Measurements from ENCODE around the gene LNX2.

Gene LNX2

DNA sequence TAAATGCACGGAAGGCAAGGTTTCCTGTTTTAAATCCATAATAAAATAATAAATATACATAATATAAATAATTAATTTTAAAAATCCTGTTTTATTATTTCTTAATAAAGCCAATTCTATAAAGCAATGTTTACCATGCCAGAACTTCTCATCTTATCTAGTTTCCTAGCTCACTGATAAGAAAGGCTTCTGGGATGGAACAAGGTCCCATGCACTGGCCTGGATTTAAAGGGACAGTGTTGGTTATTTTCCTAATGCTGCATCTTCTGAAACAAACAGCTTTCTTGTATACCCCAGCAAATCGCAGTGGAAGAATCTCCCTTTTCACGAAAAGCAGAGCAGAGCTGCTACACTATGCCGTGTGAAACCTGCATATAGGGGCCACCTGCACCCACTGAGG lies 68.8 kb downstream of the LNX2 start:
- TF ChIP-seq, protein P1, sequence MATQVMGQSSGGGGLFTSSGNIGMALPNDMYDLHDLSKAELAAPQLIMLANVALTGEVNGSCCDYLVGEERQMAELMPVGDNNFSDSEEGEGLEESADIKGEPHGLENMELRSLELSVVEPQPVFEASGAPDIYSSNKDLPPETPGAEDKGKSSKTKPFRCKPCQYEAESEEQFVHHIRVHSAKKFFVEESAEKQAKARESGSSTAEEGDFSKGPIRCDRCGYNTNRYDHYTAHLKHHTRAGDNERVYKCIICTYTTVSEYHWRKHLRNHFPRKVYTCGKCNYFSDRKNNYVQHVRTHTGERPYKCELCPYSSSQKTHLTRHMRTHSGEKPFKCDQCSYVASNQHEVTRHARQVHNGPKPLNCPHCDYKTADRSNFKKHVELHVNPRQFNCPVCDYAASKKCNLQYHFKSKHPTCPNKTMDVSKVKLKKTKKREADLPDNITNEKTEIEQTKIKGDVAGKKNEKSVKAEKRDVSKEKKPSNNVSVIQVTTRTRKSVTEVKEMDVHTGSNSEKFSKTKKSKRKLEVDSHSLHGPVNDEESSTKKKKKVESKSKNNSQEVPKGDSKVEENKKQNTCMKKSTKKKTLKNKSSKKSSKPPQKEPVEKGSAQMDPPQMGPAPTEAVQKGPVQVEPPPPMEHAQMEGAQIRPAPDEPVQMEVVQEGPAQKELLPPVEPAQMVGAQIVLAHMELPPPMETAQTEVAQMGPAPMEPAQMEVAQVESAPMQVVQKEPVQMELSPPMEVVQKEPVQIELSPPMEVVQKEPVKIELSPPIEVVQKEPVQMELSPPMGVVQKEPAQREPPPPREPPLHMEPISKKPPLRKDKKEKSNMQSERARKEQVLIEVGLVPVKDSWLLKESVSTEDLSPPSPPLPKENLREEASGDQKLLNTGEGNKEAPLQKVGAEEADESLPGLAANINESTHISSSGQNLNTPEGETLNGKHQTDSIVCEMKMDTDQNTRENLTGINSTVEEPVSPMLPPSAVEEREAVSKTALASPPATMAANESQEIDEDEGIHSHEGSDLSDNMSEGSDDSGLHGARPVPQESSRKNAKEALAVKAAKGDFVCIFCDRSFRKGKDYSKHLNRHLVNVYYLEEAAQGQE (IDR thresholded peaks at IDR 0.05; ENCODE audit: insufficient read depth in 1 of 2, low read depth in 2 of 2, low read length in 2 of 2), result no peak
- TF ChIP-seq TAF1 (IDR thresholded peaks at IDR 0.05; ENCODE audit: borderline replicate concordance, insufficient read depth, low read length) (no peak), SIN3A (IDR thresholded peaks at IDR 0.05; ENCODE audit: borderline replicate concordance, insufficient read depth, low read length) (no peak), POLR2AphosphoS5 (IDR thresholded peaks at IDR 0.05; ENCODE audit: low read depth, low read length) (no peak), FOXP2 (optimal IDR thresholded peaks at IDR 0.05; ENCODE audit: borderline replicate concordance, extremely low read depth, extremely low read length, insufficient read depth) (no peak)

DNA sequence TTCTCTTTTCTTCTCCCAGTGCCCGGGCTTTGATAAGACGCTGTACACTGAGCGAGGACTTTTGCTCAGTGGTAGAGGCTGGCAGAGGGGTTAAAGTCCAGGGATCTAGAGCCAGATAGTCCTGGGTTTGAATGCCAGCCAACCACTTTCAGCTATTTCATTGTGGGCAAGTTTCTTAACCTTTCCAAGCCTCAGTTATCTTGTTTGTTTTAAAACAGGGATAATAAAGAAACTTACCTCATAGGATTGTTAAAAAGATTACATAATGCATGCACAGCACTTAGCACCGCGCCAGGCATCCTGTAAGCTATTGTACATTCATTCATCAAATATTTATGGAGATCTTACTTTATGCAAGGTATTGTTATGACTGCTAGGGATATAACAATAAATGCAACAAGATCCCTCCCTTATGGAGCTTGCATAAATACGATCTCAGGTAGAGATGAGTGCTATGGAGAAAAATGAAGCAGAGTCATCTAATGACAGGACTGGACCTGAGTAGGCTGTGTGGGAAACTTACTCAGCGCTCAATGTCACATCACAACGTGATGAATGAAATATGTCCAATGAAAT lies 70.8 kb downstream of the LNX2 start:
- TF ChIP-seq TAF1 (IDR thresholded peaks at IDR 0.05; ENCODE audit: borderline replicate concordance, insufficient read depth, low read length) (no peak), POLR2AphosphoS5 (IDR thresholded peaks at IDR 0.05; ENCODE audit: low read depth, low read length) (no peak), FOXP2 (optimal IDR thresholded peaks at IDR 0.05; ENCODE audit: borderline replicate concordance, extremely low read depth, extremely low read length, insufficient read depth) (no peak), SIN3A (IDR thresholded peaks at IDR 0.05; ENCODE audit: borderline replicate concordance, insufficient read depth, low read length) (no peak)
- TF ChIP-seq, protein P1 (IDR thresholded peaks at IDR 0.05; ENCODE audit: insufficient read depth in 1 of 2, low read depth in 2 of 2, low read length in 2 of 2), result no peak

DNA sequence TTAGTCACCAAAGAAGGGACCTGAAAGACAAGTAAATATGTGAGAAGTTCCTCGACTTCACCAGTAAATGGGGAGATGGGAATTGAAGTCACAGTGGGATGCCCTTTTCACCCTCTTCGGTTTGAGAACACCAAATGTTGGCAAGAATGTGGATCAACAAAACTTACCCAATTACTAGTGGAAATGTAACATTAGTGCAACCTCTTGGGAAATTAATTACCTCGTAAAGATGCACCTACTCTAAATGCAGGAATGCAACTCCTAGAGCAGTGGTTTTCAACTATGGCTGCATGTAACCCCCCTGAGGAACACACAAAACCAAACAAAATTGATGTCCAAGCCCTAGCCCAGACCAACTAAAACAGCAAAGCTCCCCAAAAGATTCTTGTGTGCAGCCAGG lies 78.1 kb downstream of the LNX2 start:
- TF ChIP-seq FOXP2 (optimal IDR thresholded peaks at IDR 0.05; ENCODE audit: borderline replicate concordance, extremely low read depth, extremely low read length, insufficient read depth) (no peak), SIN3A (IDR thresholded peaks at IDR 0.05; ENCODE audit: borderline replicate concordance, insufficient read depth, low read length) (no peak), POLR2AphosphoS5 (IDR thresholded peaks at IDR 0.05; ENCODE audit: low read depth, low read length) (no peak), TAF1 (IDR thresholded peaks at IDR 0.05; ENCODE audit: borderline replicate concordance, insufficient read depth, low read length) (no peak)
- TF ChIP-seq, protein P1 (IDR thresholded peaks at IDR 0.05; ENCODE audit: insufficient read depth in 1 of 2, low read depth in 2 of 2, low read length in 2 of 2), result no peak

DNA sequence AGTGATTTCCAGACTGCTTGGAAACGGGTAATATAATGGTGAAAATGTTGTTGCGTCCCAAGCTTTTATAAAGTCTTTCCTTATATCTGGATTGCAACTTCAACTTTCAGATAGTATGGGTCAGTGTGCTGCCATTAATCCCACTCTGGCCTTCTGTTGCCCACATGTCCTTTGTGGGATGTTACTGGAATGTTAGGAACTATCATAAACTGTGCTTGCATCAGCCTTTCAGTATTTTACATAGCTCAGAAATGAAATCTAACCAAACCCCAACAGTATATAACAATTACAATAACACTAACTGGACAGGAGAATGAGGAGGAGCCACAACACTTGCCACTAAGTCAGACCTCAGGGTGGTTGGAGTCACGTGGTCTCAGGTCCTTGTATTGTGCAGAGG lies 78.9 kb downstream of the LNX2 start:
- TF ChIP-seq SIN3A (IDR thresholded peaks at IDR 0.05; ENCODE audit: borderline replicate concordance, insufficient read depth, low read length) (no peak), POLR2AphosphoS5 (IDR thresholded peaks at IDR 0.05; ENCODE audit: low read depth, low read length) (no peak), TAF1 (IDR thresholded peaks at IDR 0.05; ENCODE audit: borderline replicate concordance, insufficient read depth, low read length) (no peak), FOXP2 (optimal IDR thresholded peaks at IDR 0.05; ENCODE audit: borderline replicate concordance, extremely low read depth, extremely low read length, insufficient read depth) (no peak)
- TF ChIP-seq, protein P1 (IDR thresholded peaks at IDR 0.05; ENCODE audit: insufficient read depth in 1 of 2, low read depth in 2 of 2, low read length in 2 of 2), result no peak
